ENCODE data around the gene GALNT1.

GRCh38 chr18:35695384-35695783, 113.8 kb downstream of the GALNT1 start:
- TF ChIP-seq CTCF (IDR thresholded peaks at IDR 0.05 in 8 of 11, conservative IDR thresholded peaks at IDR 0.05 in 3 of 11) (no peak), POLR2AphosphoS5 (IDR thresholded peaks at IDR 0.05) (no peak), POLR2A (IDR thresholded peaks at IDR 0.05) (no peak)
